NCI-H2171 treated with DMSO at 0.1 percent for 48 hours (cell line): ENCODE results near the gene KIF18B.
A peak's percentile ranks its signal among the peaks of the same experiment; 100 is the strongest.
"Not testable (repeated sequence)": the region's sequence is repeated elsewhere in the genome, so short reads cannot be mapped to it uniquely, and the experiment has no call there.

Experiments
- DNase-seq: peaks from one replicate; lab custom pipeline; 2025; lab: John Stamatoyannopoulos, UW

The KIF18B gene

DNA sequence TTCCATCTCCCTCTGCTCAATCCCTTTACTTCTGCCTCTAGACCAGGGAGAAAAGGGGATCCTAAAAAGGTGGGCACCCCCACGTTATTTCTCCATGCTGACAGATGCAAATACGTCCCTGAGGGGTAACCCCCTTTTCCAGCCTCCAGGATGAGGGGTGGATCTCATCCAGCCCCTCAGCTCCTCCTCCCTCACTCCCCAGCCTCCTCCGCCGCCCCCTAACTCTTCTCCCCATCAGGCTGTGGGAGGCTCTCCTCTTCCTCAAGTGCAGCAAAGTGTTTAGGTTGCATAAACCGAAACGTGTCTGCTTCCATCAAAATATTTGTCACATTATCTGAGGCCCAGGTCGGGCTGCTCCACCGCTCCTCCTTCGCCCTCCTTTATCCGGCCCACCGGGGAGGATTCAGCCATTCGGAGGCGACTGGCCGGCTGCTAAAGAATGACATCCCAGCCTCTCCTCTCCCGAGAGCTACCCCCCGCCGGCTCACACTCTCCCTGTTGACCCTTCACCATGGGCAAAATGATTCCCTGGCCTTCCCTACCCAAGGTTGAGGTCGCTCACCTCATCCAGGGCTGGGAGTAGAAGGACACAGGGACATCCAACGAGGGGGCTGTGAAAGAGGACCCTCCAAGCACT lies 21.7 kb upstream of the KIF18B start:
- DNase-seq: no peak

DNA sequence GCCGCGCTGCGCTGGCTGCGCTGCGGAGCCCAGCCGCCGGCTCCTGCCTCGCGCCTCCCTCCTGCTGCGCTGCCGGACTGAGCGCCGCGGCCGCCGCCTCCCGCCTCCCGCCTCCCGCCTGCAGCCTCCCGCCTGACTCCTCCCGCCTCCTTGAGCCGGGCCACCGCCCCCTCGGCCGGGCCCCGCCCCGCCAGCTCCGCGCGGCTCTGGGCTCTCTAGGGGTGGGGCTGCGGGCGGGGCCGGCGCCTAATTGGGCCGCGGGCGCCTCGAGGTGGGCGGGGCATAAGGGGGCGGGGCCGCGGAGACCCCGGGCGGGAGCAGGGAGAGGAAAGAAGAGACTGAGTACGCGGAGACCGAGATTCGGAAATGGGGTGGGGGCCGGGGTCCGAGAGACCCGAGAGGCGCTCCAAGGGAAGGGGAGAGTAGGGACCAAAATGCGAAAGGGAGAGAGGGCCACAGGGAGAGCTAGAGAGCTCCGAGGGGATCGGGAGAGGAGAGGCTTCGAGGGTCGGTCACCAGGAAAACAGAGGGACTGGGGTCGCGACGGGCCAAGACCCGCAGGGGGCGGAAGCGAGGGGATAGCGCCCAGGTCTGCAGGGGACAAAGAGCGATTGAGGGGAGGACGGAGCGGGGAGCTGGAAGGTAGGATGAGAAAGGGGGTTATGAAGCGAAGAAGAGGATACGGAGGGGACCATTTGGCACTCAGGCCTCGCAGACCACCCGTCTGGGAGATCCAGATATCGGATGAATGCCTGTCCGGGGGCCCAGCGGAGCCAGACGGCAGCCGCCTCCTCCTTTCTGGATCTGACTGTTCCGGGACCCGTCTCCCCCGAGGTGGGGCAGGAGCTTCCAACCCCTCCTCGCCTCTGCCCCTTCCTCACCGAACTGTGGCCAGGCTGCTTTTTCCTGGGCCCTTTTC lies 20.9 kb upstream of the KIF18B start, which contains the start of gene C1QL1:
Gene C1QL1 (minus strand): TSS at position 79 of the 919 bp plus-strand sequence. CDS start 255 bp downstream, outside the sequence.
- DNase-seq: peak; percentile 85

DNA sequence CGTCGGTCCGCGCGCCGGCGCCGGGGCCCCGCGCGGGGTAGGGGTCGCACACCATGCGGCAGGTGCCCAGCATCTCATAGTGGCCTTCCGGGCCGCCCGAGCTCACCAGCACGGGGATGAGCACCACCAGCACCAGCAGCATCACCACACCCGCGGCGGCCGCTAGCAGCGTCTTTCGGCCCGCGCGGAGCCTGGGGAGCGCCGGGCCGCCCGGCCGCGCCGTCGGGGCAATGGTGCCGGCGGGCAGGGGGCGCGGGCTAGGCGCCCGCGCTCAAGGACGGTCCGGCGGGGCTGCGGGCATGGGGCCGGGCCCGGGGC lies 20.3 kb upstream of the KIF18B start:
- no peak for DNase-seq

GRCh38 chr17:44967026-44967906 lies 19.7 kb upstream of the KIF18B start:
- no peak for DNase-seq

DNA sequence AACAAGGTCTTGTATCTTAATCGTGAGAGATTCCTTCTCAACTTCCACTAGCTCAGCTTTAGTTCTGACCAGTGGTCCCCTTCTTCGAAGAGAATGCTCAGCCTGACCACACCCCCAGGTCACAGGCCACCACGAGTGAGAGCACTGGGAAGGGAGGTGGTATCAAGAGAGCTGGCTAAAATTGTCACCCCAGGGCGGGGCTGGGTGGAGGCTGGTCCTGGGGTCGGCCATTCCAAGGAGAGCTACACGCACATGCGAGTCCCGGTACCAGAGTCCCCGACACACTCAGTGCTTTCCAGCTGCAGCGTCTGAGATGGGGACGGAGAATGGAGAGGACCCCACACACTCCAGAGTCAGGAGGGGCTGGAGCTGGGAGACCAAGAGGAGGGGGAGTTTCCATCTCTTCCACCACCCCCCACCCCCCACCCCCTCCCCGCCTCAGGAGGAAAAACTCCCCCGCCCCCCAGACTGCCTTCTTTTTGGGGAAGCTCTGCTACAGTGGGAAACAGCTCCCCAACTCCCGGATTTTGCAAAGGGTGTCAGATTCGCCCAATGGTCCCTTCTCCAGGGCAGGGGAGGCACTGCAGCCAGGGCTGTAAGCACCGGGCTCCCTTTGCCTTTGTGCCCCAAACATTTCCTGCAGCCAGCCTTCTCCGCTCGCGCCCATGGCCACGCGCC lies 18.9 kb upstream of the KIF18B start:
- no peak for DNase-seq

DNA sequence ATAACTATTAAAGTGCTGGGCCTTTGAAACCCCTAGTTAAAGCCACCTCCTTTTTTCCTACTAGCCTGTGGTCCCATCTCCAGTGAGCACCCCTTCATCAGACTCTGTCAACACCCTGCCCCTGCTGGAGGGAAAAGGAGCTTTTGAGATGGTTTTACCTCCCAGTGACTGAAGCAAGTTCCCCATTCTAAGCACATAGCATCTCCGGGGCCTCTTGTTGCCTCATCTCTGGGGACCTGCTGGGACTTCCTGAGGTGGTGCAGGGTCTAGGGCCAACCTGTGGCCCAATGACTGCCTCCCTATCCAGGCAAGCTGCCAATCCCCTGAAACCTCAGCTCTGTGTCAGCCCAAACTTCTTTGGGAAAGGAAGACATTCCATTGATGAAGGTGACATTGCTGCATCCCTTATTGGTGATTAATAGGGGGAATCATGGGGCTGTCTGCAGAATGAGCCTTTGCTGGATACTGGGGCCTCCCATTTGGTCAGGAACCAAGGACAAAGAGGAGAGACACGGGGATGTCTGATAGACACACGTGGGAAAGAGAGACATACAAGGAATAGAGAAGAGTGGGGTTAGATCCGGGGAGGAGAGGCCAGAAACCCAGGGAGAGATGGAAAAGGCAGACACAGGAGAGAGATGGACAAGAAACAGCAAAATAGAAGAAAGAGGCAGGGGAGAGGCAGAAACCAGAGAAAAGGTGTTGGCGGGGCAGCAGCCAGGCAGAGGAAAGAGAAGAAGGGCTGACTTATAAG lies 18.1 kb upstream of the KIF18B start:
- DNase-seq: no peak

DNA sequence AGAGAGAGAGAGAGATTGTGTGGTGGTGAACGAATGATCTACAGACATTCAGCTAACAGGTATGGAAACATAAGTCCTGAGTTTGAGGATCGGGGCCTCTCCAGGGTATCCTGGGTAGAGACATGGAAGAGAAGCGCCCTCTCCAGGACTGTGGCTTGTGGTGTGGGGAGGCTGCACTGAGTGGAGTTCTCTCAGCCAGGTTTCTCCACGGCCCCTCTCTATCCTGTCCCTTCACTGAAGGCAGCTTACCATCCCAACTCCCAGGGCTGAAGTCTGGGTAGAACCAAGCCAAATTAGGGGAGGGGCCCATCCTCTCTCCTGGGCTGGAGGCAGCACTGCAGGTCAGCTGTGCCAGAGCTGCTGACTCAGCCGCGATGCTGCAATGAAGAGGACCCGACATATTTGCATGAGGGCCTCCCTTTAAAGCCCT lies 14.4 kb upstream of the KIF18B start:
- no peak for DNase-seq

DNA sequence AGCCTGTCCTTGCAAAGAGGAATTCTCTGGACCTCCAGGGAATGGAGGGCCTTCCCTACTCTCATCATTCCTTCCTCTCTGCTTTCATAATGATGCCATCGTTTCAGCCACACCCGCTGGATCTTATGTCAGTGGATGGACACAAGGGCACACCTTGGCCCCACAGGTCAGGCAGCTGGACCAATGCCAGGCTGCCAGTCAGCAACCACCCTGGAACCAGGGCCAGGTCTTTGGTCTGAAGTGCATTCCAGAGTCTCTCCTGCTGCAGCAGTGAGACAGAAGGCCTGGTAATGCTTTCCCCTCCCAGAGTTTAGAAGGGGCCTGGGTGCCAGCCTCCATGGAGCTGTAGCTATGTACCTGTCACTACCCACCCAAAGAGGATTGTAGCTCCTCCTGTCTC lies 13.1 kb upstream of the KIF18B start:
- no peak for DNase-seq

DNA sequence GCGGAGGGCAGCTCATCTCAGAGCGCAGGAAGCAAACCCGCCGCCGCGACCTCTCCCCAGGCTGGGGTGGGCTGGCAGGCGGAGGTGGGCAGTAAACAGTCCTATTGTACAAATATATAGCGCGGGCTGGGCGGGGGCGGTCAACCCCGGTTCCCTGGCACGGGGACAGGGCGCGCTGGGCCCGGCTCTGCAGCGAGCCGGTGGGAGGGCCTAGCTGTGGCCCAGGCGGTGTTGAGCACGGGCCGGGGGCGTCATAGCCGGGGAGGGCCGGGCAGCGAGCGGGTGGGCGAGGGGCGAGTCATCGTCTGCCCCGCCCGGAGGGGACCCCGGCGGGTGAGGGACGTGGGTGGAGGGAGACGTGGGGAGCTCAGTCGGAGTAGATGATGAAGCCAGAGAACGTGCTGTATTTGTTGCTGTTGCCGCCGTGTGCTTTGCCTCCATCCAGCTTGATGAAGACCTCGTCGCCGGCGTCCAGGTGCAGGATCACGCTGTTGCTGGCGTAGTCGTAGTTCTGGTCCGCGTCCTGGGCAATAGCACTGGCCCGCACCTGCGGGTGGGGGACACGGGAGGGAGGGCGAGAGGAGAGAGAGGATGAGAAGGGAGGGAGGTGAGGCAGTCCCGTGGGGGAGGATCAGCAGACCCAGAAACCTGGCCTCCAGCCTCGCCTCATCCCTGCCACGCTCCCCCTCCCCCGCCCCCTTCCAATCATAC lies 12.4 kb upstream of the KIF18B start:
- no peak for DNase-seq

- no peak for DNase-seq
These were observed 9.7 kb upstream of the KIF18B start for GRCh38 chr17:44956998-44957981.

DNA sequence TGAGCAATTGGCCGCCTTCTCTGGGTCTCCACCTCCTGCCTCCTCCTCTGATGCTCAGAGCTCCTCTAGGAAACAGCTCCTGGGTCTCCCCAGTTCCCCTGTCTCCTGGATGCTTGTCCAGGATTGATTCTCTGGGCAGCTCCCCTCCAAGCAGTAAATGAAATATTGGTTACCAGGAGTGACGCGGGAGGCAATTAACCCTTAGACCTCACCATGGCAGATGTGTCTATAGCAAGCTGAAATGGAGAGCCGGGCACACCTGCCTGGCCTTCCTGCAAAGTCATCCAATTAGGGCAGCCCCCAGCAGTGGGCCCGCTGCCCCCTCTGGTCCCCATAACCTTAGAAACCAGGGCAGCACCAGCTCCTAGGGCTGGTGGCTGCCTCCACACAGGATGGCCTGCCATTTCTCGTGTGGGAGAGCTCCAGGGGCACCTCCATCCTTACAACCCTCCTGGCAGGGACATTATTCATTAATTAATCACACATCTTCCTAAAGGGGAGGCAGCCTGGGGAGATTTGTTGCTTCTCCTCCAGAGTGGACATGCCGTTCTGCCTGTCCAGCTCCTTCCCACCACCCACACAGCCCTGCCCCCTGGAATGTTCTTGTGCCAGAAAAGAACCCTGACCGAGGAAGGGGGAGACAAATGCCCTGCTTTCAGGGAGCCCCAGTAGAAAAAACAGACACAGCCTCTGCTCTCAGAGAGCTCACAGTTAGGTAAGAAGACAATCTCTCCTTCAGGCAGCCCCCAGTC lies 8.3 kb upstream of the KIF18B start:
- DNase-seq: no peak

GRCh38 chr17:44952946-44953475 lies 5.4 kb upstream of the KIF18B start:
- no peak for DNase-seq

- DNase-seq: no peak
These were observed 782 bp upstream of the KIF18B start for GRCh38 chr17:44948315-44948795.

DNA sequence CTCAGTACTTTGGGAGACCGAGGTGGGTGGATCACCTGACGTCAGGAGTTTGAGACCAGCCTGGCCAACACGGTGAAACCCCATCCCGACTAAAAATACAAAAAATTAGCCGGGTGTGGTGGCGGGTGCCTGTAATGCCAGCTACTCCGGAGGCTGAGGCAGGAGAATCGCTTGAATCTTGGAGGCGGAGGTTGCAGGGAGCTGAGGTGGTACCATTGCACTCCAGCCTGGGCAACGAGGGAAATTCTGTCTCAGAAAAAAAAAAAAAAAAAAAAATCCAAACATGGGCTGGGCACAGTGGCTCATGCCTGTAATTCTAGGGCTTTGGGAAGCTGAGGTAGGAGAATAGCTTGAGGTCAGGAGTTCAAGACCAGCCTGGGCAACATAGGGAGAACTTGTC lies 1.9 kb downstream of the KIF18B start:
- not testable (repeated sequence) for DNase-seq

DNA sequence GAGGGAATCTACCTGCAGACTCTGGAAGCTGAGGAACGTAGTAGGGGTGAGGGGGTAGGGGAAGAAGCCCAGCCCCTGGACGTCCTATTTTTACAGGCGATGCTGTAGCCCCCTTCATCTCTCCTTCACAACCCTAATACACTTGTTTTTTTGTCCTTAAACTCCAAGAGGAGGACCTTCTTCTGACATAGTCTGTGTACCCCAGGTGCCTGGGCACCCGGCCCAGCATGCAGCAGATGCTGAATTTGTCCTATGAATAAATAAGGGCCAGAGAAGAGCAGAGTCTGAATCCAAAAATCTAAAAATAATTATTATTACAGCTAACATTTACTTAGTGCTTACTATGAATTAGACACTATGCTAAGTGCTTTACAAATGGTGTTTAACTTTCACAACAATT lies 5.1 kb downstream of the KIF18B start:
- no peak for DNase-seq

GRCh38 chr17:44941712-44942331 lies 5.8 kb downstream of the KIF18B start:
- no peak for DNase-seq

- DNase-seq: no peak
These were observed 6.8 kb downstream of the KIF18B start for GRCh38 chr17:44940768-44941167.

GRCh38 chr17:44940317-44940716 lies 7.3 kb downstream of the KIF18B start:
- no peak for DNase-seq
